ENCODE measurements around the gene CD164L2.

DNA sequence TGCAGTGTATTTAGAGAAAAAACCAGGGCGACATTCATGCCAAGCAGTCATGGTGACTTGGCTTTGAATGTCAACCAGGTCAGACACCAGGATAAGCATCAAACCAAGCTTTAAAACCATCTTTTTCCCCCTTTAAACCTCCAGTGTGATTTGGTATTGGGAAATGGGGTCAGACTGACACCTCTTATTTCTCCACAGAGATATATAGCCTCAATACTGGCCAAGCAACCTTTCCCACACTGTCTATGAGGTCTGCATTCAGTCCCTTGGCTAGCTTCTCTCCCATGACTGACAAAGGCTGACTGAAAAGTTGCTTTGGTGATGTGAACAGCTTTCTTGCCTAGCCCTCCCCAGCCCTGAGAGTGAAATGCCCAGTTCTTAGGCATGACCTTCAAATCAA, 31.0 kb upstream of the CD164L2 start:
- no peak for TF ChIP-seq EZH2 (IDR thresholded peaks at IDR 0.05)
- no peak for TF ChIP-seq POLR2AphosphoS5 (IDR thresholded peaks at IDR 0.05; ENCODE audit: borderline replicate concordance, low read depth, low read length)
